Chondrocyte (in vitro differentiated cells): ENCODE results near the gene APPBP2. TPM values are rescaled to one million over a fixed set of nuclear protein-coding genes. Genes with fewer than 3 reads are reported as not detected.

ENCODE experiments used
- DNase-seq: peaks from one replicate; pipeline ENCODE4 v3.0.0; 2021; ENCODE audit warnings: mixed read lengths, low spot score
- H3K27ac Mint-ChIP-seq: one replicate; pipeline ENCODE4 v1.8.0; 2021; ENCODE audit warnings: mild to moderate bottlenecking, moderate library complexity, mixed read lengths; ENCODE audit not compliant: unreplicated experiment
- H3K27me3 Mint-ChIP-seq: 2 replicates; pipeline ENCODE4 v1.8.0; 2021; ENCODE audit warnings: low read depth, mixed read lengths
- H3K36me3 Mint-ChIP-seq: 2 replicates; pipeline ENCODE4 v1.8.0; 2021; ENCODE audit warnings: low read depth, mixed read lengths
- H3K4me1 Mint-ChIP-seq: 2 replicates; pipeline ENCODE4 v1.8.0; 2021; ENCODE audit warnings: low read depth, mild to moderate bottlenecking, mixed read lengths
- H3K4me3 Mint-ChIP-seq: one replicate; pipeline ENCODE4 v1.8.0; 2021; ENCODE audit warnings: mild to moderate bottlenecking, moderate library complexity, mixed read lengths; ENCODE audit not compliant: unreplicated experiment
- H3K9me3 Mint-ChIP-seq: 2 replicates; pipeline ENCODE4 v1.8.0; 2021; ENCODE audit warnings: low read depth, mixed read lengths
- CTCF ChIP-seq: fragments of 200-600 bp; sonication (generic); IDR thresholded peaks from 2 replicates; pipeline ENCODE4 v1.5.0; 2021; ENCODE audit warnings: antibody characterized with exemption, mild to moderate bottlenecking, moderate library complexity
- total RNA-seq: library from RNA; stranded (reverse); gene quantifications from 3 replicates; pipeline ENCODE4 v1.2.1, GENCODE V29; 2021

Gene APPBP2
- total RNA-seq, 1 donor from 2014 or later = 51.1 TPM

GRCh38 chr17:60416368-60416925, 109.6 kb downstream of the APPBP2 start:
- no peaks in the 10 kb centered on the region for H3K36me3 Mint-ChIP-seq
- TF ChIP-seq CTCF = no peak
- no peak overlapping the region for H3K4me3 Mint-ChIP-seq
- no peaks in the 10 kb centered on the region for H3K27me3 Mint-ChIP-seq
- H3K9me3 Mint-ChIP-seq = no peaks in the 10 kb centered on the region
- peaks cover 4% of the 10 kb centered on the region for H3K4me1 Mint-ChIP-seq
- H3K27ac Mint-ChIP-seq = no peak overlapping the region
- no peak for DNase-seq

- Mint-ChIP-seq H3K27ac (no peak overlapping the region), H3K4me1 (no peaks in the 10 kb centered on the region), H3K9me3 (no peaks in the 10 kb centered on the region), H3K4me3 (no peak overlapping the region), H3K36me3 (no peaks in the 10 kb centered on the region), H3K27me3 (no peaks in the 10 kb centered on the region)
- no peak for DNase-seq
- TF ChIP-seq CTCF = no peak
Observed at GRCh38 chr17:60415146-60415545, 110.9 kb downstream of the APPBP2 start.

GRCh38 chr17:60412701-60413100, 113.3 kb downstream of the APPBP2 start:
- no peak overlapping the region for H3K27ac Mint-ChIP-seq

GRCh38 chr17:60410001-60410400, 116.0 kb downstream of the APPBP2 start:
- no peak overlapping the region for H3K27ac Mint-ChIP-seq
- no peaks in the 10 kb centered on the region for H3K4me1 Mint-ChIP-seq
- DNase-seq = no peak
- H3K9me3 Mint-ChIP-seq = no peaks in the 10 kb centered on the region
- no peak overlapping the region for H3K4me3 Mint-ChIP-seq
- no peaks in the 10 kb centered on the region for H3K36me3 Mint-ChIP-seq
- H3K27me3 Mint-ChIP-seq = no peaks in the 10 kb centered on the region
- TF ChIP-seq CTCF = no peak

More at GRCh38 chr17:60412701-60413100, 113.3 kb downstream of the APPBP2 start:
- Mint-ChIP-seq H3K27me3 (no peaks in the 10 kb centered on the region), H3K9me3 (no peaks in the 10 kb centered on the region), H3K36me3 (no peaks in the 10 kb centered on the region), H3K4me3 (no peak overlapping the region), H3K4me1 (no peaks in the 10 kb centered on the region)
- no peak for DNase-seq
- no peak for TF ChIP-seq CTCF

- no peak overlapping the region for H3K4me3 Mint-ChIP-seq
- H3K27me3 Mint-ChIP-seq = no peaks in the 10 kb centered on the region
- peaks cover 5% of the 10 kb centered on the region for H3K4me1 Mint-ChIP-seq
- no peak for TF ChIP-seq CTCF
- H3K36me3 Mint-ChIP-seq = no peaks in the 10 kb centered on the region
- H3K9me3 Mint-ChIP-seq = no peaks in the 10 kb centered on the region
- no peak overlapping the region for H3K27ac Mint-ChIP-seq
- no peak for DNase-seq
Observed at GRCh38 chr17:60406887-60407286, 119.2 kb downstream of the APPBP2 start.
